ENCODE results near the gene KDM6B.
"Not testable (repeated sequence)": the region's sequence is repeated elsewhere in the genome, so short reads cannot be mapped to it uniquely, and the experiment has no call there.

The KDM6B gene

DNA sequence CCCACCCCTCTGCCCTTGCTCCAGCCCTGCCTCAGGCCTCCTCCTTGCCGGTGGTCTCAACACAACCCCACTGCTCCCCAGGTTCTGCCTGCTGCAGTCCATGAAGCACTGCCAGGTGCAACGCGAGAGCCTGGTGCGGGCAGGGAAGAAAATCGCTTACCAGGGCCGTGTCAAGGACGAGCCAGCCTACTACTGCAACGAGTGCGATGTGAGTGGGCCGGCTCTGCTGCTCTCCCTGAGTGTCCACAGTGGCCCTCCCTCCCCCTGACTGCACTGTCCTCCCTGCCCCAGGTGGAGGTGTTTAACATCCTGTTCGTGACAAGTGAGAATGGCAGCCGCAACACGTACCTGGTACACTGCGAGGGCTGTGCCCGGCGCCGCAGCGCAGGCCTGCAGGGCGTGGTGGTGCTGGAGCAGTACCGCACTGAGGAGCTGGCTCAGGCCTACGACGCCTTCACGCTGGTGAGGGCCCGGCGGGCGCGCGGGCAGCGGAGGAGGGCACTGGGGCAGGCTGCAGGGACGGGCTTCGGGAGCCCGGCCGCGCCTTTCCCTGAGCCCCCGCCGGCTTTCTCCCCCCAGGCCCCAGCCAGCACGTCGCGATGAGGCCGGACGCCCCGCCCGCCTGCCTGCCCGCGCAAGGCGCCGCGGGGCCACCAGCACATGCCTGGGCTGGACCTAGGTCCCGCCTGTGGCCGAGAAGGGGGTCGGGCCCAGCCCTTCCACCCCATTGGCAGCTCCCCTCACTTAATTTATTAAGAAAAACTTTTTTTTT lies 19.1 kb downstream of the KDM6B start:
- no peaks in the 10 kb centered on the region for H3K9me3 Mint-ChIP-seq

DNA sequence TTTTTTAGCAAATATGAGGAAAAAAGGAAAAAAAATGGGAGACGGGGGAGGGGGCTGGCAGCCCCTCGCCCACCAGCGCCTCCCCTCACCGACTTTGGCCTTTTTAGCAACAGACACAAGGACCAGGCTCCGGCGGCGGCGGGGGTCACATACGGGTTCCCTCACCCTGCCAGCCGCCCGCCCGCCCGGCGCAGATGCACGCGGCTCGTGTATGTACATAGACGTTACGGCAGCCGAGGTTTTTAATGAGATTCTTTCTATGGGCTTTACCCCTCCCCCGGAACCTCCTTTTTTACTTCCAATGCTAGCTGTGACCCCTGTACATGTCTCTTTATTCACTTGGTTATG lies 19.6 kb downstream of the KDM6B start:
- Mint-ChIP-seq H3K4me1 (peaks cover 29% of the 10 kb centered on the region), H3K9me3 (no peaks in the 10 kb centered on the region), H3K4me3 (peak overlapping the region; percentile 64)

More for the DNA sequence above, 19.1 kb downstream of the KDM6B start:
- H3K36me3 Mint-ChIP-seq = peaks cover 16% of the 10 kb centered on the region
- peaks cover 29% of the 10 kb centered on the region for H3K4me1 Mint-ChIP-seq
- no peak overlapping the region for H3K27ac Mint-ChIP-seq
- no peaks in the 10 kb centered on the region for H3K27me3 Mint-ChIP-seq
- H3K4me3 Mint-ChIP-seq = no peak overlapping the region

DNA sequence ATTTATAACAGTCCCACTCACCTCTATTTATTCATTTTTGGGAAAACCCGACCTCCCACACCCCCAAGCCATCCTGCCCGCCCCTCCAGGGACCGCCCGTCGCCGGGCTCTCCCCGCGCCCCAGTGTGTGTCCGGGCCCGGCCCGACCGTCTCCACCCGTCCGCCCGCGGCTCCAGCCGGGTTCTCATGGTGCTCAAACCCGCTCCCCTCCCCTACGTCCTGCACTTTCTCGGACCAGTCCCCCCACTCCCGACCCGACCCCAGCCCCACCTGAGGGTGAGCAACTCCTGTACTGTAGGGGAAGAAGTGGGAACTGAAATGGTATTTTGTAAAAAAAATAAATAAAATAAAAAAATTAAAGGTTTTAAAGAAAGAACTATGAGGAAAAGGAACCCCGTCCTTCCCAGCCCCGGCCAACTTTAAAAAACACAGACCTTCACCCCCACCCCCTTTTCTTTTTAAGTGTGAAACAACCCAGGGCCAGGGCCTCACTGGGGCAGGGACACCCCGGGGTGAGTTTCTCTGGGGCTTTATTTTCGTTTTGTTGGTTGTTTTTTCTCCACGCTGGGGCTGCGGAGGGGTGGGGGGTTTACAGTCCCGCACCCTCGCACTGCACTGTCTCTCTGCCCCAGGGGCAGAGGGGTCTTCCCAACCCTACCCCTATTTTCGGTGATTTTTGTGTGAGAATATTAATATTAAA lies 20.2 kb downstream of the KDM6B start:
- no peak overlapping the region for H3K27ac Mint-ChIP-seq

More for the DNA sequence above, 19.6 kb downstream of the KDM6B start:
- H3K27ac Mint-ChIP-seq = no peak overlapping the region
- no peaks in the 10 kb centered on the region for H3K27me3 Mint-ChIP-seq
- peaks cover 18% of the 10 kb centered on the region for H3K36me3 Mint-ChIP-seq

DNA sequence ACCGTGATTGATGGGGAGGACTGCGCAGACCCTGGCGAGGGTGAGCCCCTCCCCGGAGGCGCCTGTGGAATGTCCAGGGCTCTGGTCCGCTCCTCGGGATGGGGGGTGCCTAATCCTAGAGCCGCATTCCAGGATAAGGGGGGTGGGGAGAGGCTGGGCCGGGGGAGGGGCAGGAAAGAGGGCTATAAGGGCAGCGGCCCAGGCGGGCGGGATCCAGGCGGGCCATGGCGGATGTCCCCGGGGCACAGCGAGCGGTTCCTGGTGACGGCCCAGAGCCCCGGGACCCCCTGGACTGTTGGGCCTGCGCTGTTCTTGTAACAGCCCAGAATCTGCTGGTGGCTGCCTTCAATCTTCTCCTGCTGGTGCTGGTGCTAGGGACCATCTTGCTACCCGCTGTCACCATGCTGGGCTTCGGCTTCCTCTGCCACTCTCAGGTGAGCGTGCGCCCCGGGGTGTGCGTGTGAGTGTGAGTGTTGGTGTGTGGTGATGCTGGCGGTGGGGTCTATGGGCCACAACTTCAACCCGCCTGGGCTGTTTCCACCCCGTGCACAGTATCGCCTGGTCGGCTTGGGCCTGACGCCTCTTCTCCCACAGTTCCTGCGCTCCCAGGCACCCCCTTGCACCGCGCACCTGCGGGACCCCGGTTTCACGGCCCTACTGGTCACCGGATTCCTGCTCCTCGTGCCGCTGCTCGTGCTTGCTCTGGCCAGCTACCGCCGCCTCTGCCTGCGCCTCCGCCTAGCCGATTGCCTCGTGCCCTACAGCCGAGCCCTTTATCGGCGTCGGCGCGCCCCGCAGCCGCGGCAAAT lies 21.0 kb downstream of the KDM6B start, which contains the start of gene TMEM88:
Gene TMEM88, plus strand, starts transcription at position 216 of the 809 bp plus-strand sequence. Its CDS starts 9 bp downstream, at position 225.
- peaks cover 24% of the 10 kb centered on the region for H3K4me1 Mint-ChIP-seq
- no peaks in the 10 kb centered on the region for H3K27me3 Mint-ChIP-seq
- peaks cover 18% of the 10 kb centered on the region for H3K36me3 Mint-ChIP-seq
- H3K9me3 Mint-ChIP-seq = no peaks in the 10 kb centered on the region
- H3K4me3 Mint-ChIP-seq = peak within 1 kb of the TSS; percentile 64
- H3K27ac Mint-ChIP-seq = no peak within 1 kb of the TSS

More for the DNA sequence above, 20.2 kb downstream of the KDM6B start:
- Mint-ChIP-seq H3K27me3 (no peaks in the 10 kb centered on the region), H3K9me3 (no peaks in the 10 kb centered on the region), H3K4me3 (peak overlapping the region; percentile 64), H3K4me1 (peaks cover 29% of the 10 kb centered on the region), H3K36me3 (peaks cover 18% of the 10 kb centered on the region)

DNA sequence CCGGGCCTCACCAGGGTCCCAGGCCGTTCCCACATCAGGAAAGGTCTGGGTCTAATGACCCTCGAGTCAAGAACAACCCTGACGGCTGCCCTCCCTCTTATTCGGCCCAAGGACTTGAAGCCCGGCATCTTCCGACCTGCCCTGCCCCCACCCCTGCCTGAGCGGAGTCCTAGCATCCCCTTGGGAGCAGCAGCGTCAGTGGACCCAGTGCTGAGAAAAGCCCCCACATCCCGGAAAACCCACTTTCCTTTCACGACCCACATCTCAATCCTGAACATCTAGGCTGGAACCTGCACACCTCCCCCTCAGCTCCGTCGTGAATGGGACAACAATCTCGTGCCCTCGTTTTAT lies 21.6 kb downstream of the KDM6B start:
- no peak overlapping the region for H3K27ac Mint-ChIP-seq
- no peaks in the 10 kb centered on the region for H3K27me3 Mint-ChIP-seq
- peaks cover 18% of the 10 kb centered on the region for H3K4me1 Mint-ChIP-seq
- no peaks in the 10 kb centered on the region for H3K9me3 Mint-ChIP-seq
- peaks cover 17% of the 10 kb centered on the region for H3K36me3 Mint-ChIP-seq
- H3K4me3 Mint-ChIP-seq = no peak overlapping the region

DNA sequence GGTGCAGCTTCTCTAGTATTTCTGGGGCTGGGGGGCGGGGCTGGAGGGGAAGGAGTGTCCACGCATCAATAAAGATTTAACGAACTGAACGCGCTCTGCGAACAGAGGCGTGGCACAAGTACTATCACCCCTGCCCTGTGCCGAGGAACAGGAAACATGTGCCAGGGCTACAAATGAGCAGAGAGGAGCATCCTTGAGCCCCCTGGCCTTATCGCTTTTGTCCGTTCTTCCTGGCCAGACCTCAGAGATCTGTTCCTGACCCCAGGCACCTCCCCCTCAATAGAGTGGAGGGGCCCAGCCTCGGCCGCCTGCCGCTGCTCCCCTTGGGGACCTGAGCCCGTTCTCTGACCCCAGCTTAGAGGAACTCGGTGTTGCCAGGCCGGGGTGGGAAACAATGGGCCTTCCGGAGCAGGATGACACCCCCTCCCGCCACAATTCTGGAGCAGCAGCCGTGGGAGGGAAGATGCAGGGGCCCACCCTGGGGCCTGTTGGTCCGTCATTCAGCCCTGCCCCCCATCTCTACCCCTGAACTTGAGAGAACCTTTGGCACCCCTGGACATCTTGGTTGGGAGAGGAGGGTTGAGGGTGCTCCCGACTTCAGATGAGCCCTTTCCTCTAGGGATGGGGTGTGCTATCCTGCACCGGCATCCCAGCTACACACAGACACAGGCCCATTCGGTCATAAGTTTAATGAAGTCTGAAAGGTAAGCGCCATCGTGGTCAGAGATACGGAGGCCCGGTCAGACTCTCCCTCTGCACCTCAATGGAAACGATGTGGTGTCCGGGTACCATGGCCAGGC lies 22.2 kb downstream of the KDM6B start:
- no peaks in the 10 kb centered on the region for H3K9me3 Mint-ChIP-seq
- peaks cover 14% of the 10 kb centered on the region for H3K36me3 Mint-ChIP-seq
- no peaks in the 10 kb centered on the region for H3K27me3 Mint-ChIP-seq
- no peak overlapping the region for H3K4me3 Mint-ChIP-seq
- H3K27ac Mint-ChIP-seq = no peak overlapping the region
- H3K4me1 Mint-ChIP-seq = peaks cover 12% of the 10 kb centered on the region

DNA sequence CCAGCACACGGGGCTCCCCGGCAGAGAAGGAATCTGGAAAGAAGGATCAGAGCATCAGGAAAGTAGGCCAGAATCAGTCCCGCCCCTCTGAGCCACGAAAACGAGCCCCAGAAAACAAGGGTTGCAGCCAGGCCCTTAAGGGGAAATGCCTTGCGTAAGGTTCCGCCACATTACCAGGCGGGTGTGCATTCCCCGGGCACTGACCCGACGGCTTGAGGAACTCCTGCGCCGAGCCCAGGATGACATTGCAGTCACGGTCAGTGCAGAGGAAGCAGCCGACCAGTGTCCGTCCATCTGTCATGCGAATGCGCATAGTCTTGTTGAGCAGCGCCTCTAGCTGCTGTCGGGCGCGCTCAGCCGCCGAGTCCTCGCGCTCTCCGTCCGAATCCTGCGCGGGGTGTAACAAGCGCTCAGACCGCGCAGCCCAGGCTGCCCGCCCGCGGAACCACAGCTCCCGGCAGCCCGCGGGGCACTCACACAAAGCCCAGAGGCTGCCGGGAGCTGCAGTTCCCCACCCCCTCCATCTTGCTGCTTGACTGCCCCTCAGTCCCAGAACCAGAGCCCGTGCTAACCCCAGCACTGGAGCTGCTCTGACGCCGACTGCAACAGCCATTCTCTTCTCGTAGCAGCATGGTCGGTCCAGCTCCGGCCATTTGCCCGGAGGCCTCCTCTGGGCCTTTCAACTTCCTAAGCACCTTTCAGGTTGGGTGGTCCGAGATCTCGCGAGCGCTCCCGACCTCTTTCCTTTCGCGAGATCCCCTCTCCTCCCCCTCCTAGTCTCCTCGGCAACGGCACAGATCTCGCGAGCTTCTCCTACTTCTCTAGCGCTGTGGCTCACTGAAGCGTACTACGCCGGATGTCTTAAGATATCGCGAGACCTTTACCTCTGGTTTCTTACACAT lies 23.0 kb downstream of the KDM6B start, which contains the start of gene NAA38:
Gene NAA38, minus strand, starts transcription at position 749 of the 902 bp plus-strand sequence. Its CDS starts 96 bp downstream, at position 653.
- Mint-ChIP-seq H3K4me1 (peaks cover 4% of the 10 kb centered on the region), H3K4me3 (no peak within 1 kb of the TSS), H3K36me3 (peaks cover 16% of the 10 kb centered on the region), H3K27ac (no peak within 1 kb of the TSS), H3K27me3 (no peaks in the 10 kb centered on the region), H3K9me3 (no peaks in the 10 kb centered on the region)

DNA sequence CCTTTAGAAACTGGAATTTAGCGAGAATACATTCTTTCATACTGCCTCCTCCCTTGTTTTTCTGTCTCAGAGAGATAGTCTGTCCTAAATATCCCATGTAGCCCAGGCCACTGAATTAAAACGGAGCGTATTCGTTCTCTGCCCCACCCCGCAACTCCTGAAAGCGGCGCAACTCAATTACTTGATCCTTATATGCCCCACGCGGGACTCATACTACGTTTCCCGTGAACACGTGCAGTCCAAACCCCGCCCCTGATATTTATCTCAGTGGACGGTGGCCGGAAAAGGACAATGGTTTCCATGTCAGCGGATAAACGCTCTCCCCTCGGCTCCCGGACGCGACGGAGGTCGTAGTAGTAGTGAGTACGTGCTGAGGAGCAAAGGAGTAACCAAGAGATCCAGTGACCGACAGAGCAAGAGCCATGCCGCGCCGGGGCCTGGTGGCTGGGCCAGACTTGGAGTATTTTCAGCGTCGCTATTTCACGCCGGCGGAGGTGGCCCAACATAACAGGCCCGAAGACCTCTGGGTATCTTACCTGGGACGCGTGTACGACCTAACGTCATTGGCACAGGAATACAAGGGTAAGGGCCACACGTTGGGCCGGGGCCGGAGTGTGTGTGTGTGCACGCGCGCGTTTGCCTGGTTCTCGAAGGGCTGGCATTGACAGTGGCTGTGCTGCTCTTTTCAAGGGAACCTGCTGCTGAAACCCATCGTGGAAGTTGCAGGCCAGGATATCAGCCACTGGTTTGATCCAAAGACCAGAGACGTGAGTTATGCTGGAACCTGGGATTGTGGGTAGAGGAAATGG lies 23.9 kb downstream of the KDM6B start, which contains the start of gene CYB5D1:
Gene CYB5D1, plus strand, starts transcription at position 291 of the 809 bp plus-strand sequence. Its CDS starts 132 bp downstream, at position 423.
- Mint-ChIP-seq H3K4me3 (no peak within 1 kb of the TSS), H3K36me3 (peaks cover 16% of the 10 kb centered on the region), H3K27ac (no peak within 1 kb of the TSS), H3K9me3 (no peaks in the 10 kb centered on the region), H3K27me3 (no peaks in the 10 kb centered on the region), H3K4me1 (peaks cover 8% of the 10 kb centered on the region)

DNA sequence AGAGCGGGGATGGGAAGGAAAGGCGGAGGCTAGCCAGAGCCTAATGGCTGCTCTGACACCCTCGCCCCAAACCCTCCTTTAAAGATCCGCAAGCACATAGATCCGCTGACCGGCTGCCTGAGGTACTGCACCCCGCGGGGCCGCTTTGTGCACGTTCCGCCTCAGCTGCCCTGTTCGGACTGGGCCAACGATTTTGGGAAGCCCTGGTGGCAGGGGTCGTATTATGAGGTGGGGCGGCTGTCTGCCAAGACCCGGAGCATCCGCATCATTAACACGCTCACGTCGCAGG lies 24.4 kb downstream of the KDM6B start:
- Mint-ChIP-seq H3K27ac (no peak overlapping the region), H3K4me3 (no peak overlapping the region)

DNA sequence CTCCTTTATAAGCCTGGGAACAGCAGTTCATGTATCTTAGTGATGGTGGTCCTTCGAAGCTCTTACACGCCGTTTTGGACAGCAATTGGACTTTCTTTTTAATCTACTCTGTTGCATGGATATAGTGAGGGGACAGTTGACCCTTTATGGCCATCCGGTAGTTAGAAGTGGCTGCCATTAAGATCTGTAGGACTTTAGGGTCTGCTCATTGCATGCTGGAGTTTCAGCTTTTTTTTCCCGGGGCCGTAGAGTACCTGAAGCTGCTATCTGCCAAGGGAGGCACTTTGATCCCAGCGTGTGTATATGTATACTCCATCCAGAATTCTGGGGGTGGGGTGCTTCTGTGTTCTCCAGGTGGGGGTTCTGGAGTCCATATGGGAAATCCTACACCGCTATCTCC lies 25.0 kb downstream of the KDM6B start:
- peaks cover 12% of the 10 kb centered on the region for H3K36me3 Mint-ChIP-seq
- no peaks in the 10 kb centered on the region for H3K27me3 Mint-ChIP-seq
- H3K4me1 Mint-ChIP-seq = peaks cover 4% of the 10 kb centered on the region
- peak overlapping the region; percentile 13 for H3K27ac Mint-ChIP-seq
- no peak overlapping the region for H3K4me3 Mint-ChIP-seq
- H3K9me3 Mint-ChIP-seq = no peaks in the 10 kb centered on the region

More for the DNA sequence above, 24.4 kb downstream of the KDM6B start:
- Mint-ChIP-seq H3K4me1 (peaks cover 8% of the 10 kb centered on the region), H3K9me3 (no peaks in the 10 kb centered on the region), H3K36me3 (peaks cover 16% of the 10 kb centered on the region), H3K27me3 (no peaks in the 10 kb centered on the region)

DNA sequence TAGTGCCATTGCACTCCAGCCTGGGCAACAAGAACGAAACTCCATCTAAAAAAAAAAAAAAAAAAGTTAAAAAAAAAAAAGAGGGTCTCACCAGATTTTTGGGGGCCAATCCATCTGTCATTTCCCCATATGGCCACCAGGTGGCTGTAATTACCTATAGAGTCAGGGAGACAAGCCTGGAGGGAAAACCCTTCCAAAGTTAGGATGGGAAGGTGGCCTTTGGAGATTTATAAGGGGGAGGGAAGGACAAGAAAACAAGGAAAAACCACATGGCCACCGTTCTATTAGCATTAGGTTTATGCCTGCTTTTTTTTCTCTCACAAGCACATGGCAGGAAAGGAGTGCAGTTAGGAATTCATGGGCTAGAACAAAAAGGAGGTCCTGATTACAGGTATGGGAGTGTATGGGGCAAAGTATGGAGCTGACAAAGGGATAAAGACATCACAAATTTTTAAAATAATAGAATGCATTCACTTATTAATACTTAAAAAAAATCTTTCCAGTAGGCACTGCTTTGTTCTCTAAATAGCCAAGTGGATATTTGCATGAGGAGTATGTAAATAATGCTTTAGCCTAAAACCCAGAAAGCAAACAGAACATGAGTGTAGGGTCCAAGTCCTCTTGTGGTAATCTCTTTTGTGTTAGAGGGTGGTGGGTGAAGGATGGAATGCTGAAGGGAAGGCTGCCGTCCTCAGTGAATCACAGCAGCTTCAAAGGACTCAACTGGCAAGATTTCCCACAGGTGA lies 28.8 kb downstream of the KDM6B start:
- peaks cover 9% of the 10 kb centered on the region for H3K36me3 Mint-ChIP-seq
- no peaks in the 10 kb centered on the region for H3K27me3 Mint-ChIP-seq
- peaks cover 25% of the 10 kb centered on the region for H3K4me1 Mint-ChIP-seq
- H3K4me3 Mint-ChIP-seq = no peak overlapping the region
- H3K27ac Mint-ChIP-seq = peak overlapping the region; percentile 3
- H3K9me3 Mint-ChIP-seq = no peaks in the 10 kb centered on the region

DNA sequence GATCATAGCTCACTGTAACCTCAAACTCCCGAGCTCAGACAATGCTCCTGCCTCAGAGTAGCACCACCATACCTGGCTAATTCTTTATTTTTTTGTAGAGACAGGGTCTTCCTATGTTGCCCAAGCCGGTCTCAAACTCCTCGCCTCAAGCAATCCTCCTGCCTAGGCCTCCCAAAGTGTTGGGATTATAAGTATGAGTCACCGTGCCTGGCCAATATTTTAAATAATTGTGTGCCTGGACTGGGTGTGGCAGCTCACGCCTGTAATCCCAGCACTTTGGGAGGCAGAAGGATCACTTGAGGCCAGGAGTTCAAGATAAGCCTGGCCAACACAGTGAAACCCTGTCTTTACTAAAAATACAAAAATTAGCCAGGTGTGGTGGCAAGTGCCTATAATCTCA lies 30.4 kb downstream of the KDM6B start:
- H3K36me3 Mint-ChIP-seq, H3K9me3 Mint-ChIP-seq, H3K27ac Mint-ChIP-seq, H3K4me3 Mint-ChIP-seq, H3K27me3 Mint-ChIP-seq: not testable (repeated sequence)
- peaks cover 38% of the 10 kb centered on the region for H3K4me1 Mint-ChIP-seq

DNA sequence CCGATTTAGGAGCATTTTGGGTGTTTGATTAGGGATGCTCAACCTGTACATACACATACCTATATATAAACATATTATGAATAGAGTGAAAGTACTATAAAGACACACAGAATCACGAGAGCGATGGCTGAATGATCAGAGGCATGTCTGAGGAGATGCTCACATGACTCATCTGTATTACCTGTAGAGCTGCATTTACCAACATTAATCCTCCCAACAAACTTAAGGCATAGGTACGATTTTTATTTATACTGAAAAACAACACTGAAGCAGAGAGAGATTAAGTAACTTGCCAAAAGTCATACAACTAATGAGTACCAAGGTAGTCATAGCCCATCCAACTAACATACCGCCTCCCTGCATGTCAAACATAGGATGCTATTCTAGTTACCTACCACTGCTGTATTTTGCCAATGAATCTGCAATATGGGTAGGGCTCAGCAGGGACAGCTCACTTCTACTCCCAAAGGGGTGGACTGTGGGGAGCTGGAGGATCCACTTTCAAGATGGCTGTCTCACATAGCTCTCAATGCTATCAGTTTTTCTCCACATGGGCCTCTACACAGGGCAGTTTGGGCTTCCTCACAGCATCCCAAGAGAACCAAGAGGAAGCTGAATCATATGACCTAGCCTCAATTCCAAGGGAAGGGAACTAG lies 31.1 kb downstream of the KDM6B start:
- Mint-ChIP-seq H3K9me3 (no peaks in the 10 kb centered on the region), H3K4me3 (no peak overlapping the region), H3K4me1 (peaks cover 43% of the 10 kb centered on the region), H3K27ac (no peak overlapping the region), H3K27me3 (no peaks in the 10 kb centered on the region), H3K36me3 (peaks cover 4% of the 10 kb centered on the region)

Data from activated naive CD4-positive, alpha-beta T cell treated with anti-CD3 and anti-CD28 coated beads, Interleukin-2, amount 50 U/mL, for 24 hours (primary cell).